Left ventricle myocardium superior (tissue), 1 donor: ENCODE results near the gene TAF5. TPM values are rescaled to one million over a fixed set of nuclear protein-coding genes. Genes with fewer than 3 reads are reported as not detected.
"Not testable (repeated sequence)": the region's sequence is repeated elsewhere in the genome, so short reads cannot be mapped to it uniquely, and the experiment has no call there.

ENCODE experiments used
- ATAC-seq: fragments of 200-7000 bp; cut with Tn5 transposase; one replicate; pipeline ENCODE4 v1.9.1; 2020; ENCODE audit warnings: mild to moderate bottlenecking, moderate library complexity
- DNase-seq: peaks from one replicate; pipeline ENCODE4 v3.0.0-alpha.2; 2020
- intact Hi-C: fragments of 100-400 bp; cut with micrococcal nuclease; formaldehyde crosslinking; loops from one replicate; pipeline ENCODE4 v1.11.0; 2022
- long read RNA-seq: library from polyadenylated mRNA; unstranded; transcript quantifications from one replicate; pipeline ENCODE4 v2.0.0, GENCODE V29; 2021
- total RNA-seq: library from RNA; stranded (reverse); fragmentation: NEBNext Ultra II Directional; extraction: Animal tissue kit (Norgen Biotek cat#: 25700); gene quantifications from one replicate; pipeline ENCODE4 v1.2.1, GENCODE V29; 2021
- donor health status: DM: no; HTN: yes; CAD: no; lungs with severe emphysema.

The TAF5 gene
- 2.8 TPM for total RNA-seq
- long read RNA-seq, transcript TAF5-201 (11 exons, 3,268 nt) = major isoform, 10 of 12 reads
- long read RNA-seq, partial matches to known transcripts = 2 of 12 reads
- long read RNA-seq, other reads (novel, unspliced or antisense) = 0 of 12 reads

GRCh38 chr10:103367782-103368518, at the start of gene TAF5:
Gene TAF5 (plus strand): TSS chr10:103367976. CDS start chr10:103367990, 14 bp downstream.
- peak; percentile 91 for DNase-seq
- intact Hi-C loops = no loop called here
- ATAC-seq = peak; percentile 91

- intact Hi-C loops = no loop called here
- DNase-seq (no peak), ATAC-seq (no peak)
These were observed 39.9 kb upstream of the TAF5 start for GRCh38 chr10:103327906-103328305.

GRCh38 chr10:103333934-103334520, 33.7 kb upstream of the TAF5 start:
- DNase-seq = no peak
- intact Hi-C loops = no loop called here

GRCh38 chr10:103334567-103334966, 33.2 kb upstream of the TAF5 start:
- ATAC-seq = no peak
- DNase-seq = no peak
- intact Hi-C loops = no loop called here

More at GRCh38 chr10:103333934-103334520, 33.7 kb upstream of the TAF5 start:
- ATAC-seq = no peak

- intact Hi-C loops = no loop called here
- ATAC-seq (no peak), DNase-seq (no peak)
These were observed 31.4 kb upstream of the TAF5 start for GRCh38 chr10:103336370-103336769.

- DNase-seq (no peak), ATAC-seq (no peak)
- intact Hi-C loops = no loop called here
These were observed 17.6 kb upstream of the TAF5 start for GRCh38 chr10:103350175-103350516.

GRCh38 chr10:103350517-103351260, 17.1 kb upstream of the TAF5 start, which contains the start of gene PCGF6:
Gene PCGF6 (minus strand): TSS chr10:103351140. CDS start chr10:103351066, 74 bp downstream.
- DNase-seq (peak; percentile 91), ATAC-seq (peak; percentile 99)
- intact Hi-C loops = no loop called here

GRCh38 chr10:103353281-103353680, 14.5 kb upstream of the TAF5 start:
- intact Hi-C loops = no loop called here
- no peak for DNase-seq
- no peak for ATAC-seq

- ATAC-seq, DNase-seq, intact Hi-C loops: not testable (repeated sequence)
These were observed 13.2 kb upstream of the TAF5 start for GRCh38 chr10:103354567-103354966.

- ATAC-seq = no peak
- intact Hi-C loops = no loop called here
These were observed 11.7 kb upstream of the TAF5 start for GRCh38 chr10:103355906-103356599.

GRCh38 chr10:103359493-103359892, 8.3 kb upstream of the TAF5 start:
- DNase-seq, ATAC-seq, intact Hi-C loops: not testable (repeated sequence)

More at GRCh38 chr10:103355906-103356599, 11.7 kb upstream of the TAF5 start:
- DNase-seq = no peak

GRCh38 chr10:103360791-103361190, 7.0 kb upstream of the TAF5 start:
- ATAC-seq, intact Hi-C loops, DNase-seq: not testable (repeated sequence)

- DNase-seq = no peak
- intact Hi-C loops = no loop called here
- no peak for ATAC-seq
These were observed 396 bp upstream of the TAF5 start for GRCh38 chr10:103367379-103367781.

- ATAC-seq = no peak
- intact Hi-C loops = no loop called here
- no peak for DNase-seq
These were observed 5.8 kb downstream of the TAF5 start for GRCh38 chr10:103373544-103373943.

GRCh38 chr10:103374263-103374662, 6.5 kb downstream of the TAF5 start:
- ATAC-seq (no peak), DNase-seq (no peak)
- intact Hi-C loops = no loop called here

GRCh38 chr10:103382769-103383168, 15.0 kb downstream of the TAF5 start:
- DNase-seq (no peak), ATAC-seq (no peak)
- intact Hi-C loops = no loop called here

GRCh38 chr10:103394180-103394579, 26.4 kb downstream of the TAF5 start:
- intact Hi-C loops = no loop called here
- ATAC-seq (no peak), DNase-seq (no peak)

GRCh38 chr10:103395754-103396066, 27.9 kb downstream of the TAF5 start:
- intact Hi-C loops = no loop called here
- ATAC-seq = no peak
- peak; percentile 33 for DNase-seq

- DNase-seq (peak; percentile 98), ATAC-seq (peak; percentile 100)
- intact Hi-C loops = no loop called here
These were observed 28.5 kb downstream of the TAF5 start, which contains the start of the genes ATP5MK and PDCD11 for GRCh38 chr10:103396067-103396788. Gene ATP5MK (minus strand): TSS chr10:103396475. CDS start chr10:103392457, 4,018 bp downstream. Gene PDCD11 (plus strand): TSS chr10:103396626. CDS start chr10:103398427, 1,801 bp downstream.
